Endometrium (tissue), 2 donors: ENCODE data around the gene POTEE.
"Not testable (repeated sequence)": the region's sequence is repeated elsewhere in the genome, so short reads cannot be mapped to it uniquely, and the experiment has no call there.

ENCODE experiments used
- FAIRE-seq: peaks from 2 replicates; lab custom pipeline; 2012; peaks lifted over from hg19 to GRCh38; lab: Jason Lieb, UNC
- donor health status: control.
- donor health status: control.

The POTEE gene

GRCh38 chr2:131209030-131209772 is at the start of gene POTEE:
Gene POTEE, plus strand, starts transcription at chr2:131209536. Its CDS starts 8,867 bp downstream, at chr2:131218403.
- not testable (repeated sequence) for FAIRE-seq

- not testable (repeated sequence) for FAIRE-seq
These were observed 43.8 kb upstream of the POTEE start for GRCh38 chr2:131165562-131165961.

GRCh38 chr2:131168538-131168937 is 40.8 kb upstream of the POTEE start:
- no peak for FAIRE-seq

GRCh38 chr2:131178050-131178449 is 31.3 kb upstream of the POTEE start:
- FAIRE-seq, result not testable (repeated sequence)

GRCh38 chr2:131178721-131179418 is 30.5 kb upstream of the POTEE start:
- FAIRE-seq, result not testable (repeated sequence)

- not testable (repeated sequence) for FAIRE-seq
These were observed 27.9 kb upstream of the POTEE start for GRCh38 chr2:131181451-131181850.

GRCh38 chr2:131193421-131193820 is 15.9 kb upstream of the POTEE start:
- not testable (repeated sequence) for FAIRE-seq

- not testable (repeated sequence) for FAIRE-seq
These were observed 13.2 kb upstream of the POTEE start for GRCh38 chr2:131196186-131196585.

GRCh38 chr2:131201098-131201497 is 8.2 kb upstream of the POTEE start:
- no peak for FAIRE-seq

- FAIRE-seq, result not testable (repeated sequence)
These were observed 1.5 kb upstream of the POTEE start for GRCh38 chr2:131207839-131208238.

GRCh38 chr2:131209773-131210104 is 403 bp downstream of the POTEE start:
- not testable (repeated sequence) for FAIRE-seq

- not testable (repeated sequence) for FAIRE-seq
These were observed 1.3 kb downstream of the POTEE start for GRCh38 chr2:131210434-131211211.

GRCh38 chr2:131217238-131217986 is 8.1 kb downstream of the POTEE start:
- not testable (repeated sequence) for FAIRE-seq

- FAIRE-seq, result not testable (repeated sequence)
These were observed 26.5 kb downstream of the POTEE start for GRCh38 chr2:131235543-131236449.
